ENCODE measurements around the gene RAB17.

RAB17 gene

DNA sequence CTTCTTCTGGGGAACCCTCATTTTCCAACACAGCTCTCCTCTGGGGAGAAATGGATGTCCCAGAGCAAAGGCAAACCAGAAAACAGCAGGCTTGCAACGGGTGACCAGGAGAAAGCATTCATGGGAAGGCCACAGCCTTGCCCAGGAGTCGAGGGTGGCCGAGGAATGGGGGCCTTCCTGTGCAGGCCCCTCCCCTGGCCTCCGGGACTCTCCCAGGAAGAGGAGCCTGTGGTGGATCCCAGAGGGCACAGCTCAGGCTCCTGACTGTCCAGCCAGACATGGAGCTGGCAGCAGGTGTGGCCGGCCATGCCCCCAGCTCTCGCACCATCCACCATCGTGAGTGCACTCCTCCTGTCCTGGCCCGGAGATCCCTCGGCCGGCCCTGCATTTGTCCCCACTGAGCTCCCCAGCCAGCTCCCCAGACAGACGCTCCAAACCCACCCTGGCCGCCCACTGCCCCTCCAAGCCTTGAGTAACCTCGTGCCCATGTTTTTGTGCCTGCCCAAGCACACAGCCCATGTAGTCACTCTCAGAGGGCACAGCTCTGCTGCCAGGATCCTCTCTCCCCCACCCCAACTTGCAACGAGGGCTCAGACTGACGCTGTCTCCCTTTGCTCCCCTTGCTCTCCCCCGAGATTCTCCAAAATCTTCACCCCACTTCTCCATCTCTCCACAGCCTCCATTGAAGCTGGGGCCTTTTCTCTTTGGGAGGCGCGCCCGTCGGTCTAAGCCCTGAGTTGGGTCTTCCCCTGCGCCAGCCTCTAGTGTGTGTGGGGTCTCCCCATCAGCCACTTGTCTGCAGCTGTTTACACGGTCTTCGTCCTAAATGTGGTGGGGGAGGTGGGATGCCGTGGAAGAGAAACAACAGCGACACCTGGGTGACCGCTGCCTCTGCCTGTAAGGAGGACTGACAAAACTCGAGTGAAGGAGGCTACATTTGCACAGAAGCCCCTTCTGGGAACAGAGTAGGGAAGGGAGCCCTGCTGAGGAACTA is 14.4 kb downstream of the RAB17 start:
- DNase-seq, result no peak

GRCh38 chr2:237574894-237575868 is 15.4 kb downstream of the RAB17 start:
- DNase-seq, result no peak

GRCh38 chr2:237574467-237574866 is 16.1 kb downstream of the RAB17 start:
- DNase-seq, result no peak

DNA sequence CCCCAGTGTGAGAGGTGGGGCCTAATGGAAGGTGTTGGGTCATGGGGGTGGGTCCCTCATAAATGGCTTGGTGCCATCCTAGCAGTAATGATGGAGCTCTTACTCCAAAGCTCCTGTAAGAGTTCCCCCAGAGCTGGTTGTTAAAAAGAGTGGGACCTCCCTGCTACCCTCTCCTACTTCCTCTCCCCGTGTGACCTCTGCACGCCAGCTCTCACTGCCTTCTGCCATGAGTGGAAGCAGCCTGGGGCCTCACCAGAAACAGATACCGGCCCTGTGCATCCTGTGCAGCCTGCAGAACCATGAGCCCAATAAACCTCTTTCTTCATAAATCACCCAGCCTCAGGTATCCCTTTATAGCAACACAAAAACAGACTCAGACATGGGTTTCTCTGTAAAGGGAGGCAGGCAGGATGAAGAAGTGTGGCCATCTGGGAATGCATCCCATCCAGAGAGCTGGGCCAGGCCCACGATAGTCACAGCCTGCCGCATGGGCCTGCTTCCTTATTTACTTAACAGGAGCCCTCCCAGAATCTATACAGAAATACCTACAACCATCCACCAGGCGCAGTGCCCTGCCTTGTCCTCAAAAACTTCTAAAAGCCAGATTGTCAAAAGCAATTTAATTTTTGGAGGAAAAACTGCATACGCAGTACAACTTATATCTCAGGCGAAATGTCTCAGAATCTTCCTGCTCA is 16.7 kb downstream of the RAB17 start:
- DNase-seq, result no peak

- no peak for DNase-seq
Measured at GRCh38 chr2:237572742-237573101, 17.8 kb downstream of the RAB17 start.

- peak; percentile 95 for DNase-seq
Measured at GRCh38 chr2:237572021-237572741, 18.4 kb downstream of the RAB17 start.

DNA sequence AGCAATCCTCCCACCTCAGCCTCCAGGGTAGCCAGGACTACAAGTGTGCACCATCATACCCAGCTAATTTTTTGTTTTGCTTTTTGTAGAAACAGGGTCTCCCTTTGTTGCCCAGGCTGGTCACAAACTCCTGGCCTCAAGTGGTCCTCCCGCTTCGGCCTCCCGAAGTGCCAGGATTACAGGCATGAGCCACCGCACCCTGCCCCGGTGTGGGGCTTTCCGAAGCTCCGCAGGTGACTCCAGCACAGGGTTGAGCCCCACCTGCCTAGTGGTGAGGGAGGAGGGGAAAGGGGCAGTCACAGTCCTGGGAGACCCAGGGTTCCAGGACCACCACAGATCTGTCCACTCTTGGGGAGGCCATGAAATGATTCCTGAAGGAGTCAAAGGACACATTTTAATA is 19.0 kb downstream of the RAB17 start:
- no peak for DNase-seq

- no peak for DNase-seq
Measured at GRCh38 chr2:237570776-237571335, 19.7 kb downstream of the RAB17 start.

GRCh38 chr2:237569896-237570295 is 20.6 kb downstream of the RAB17 start:
- no peak for DNase-seq

- DNase-seq, result no peak
Measured at GRCh38 chr2:237569041-237569440, 21.5 kb downstream of the RAB17 start.

- no peak for DNase-seq
Measured at GRCh38 chr2:237568121-237568660, 22.3 kb downstream of the RAB17 start.

- DNase-seq, result no peak
Measured at GRCh38 chr2:237567276-237568029, 23.1 kb downstream of the RAB17 start.

DNA sequence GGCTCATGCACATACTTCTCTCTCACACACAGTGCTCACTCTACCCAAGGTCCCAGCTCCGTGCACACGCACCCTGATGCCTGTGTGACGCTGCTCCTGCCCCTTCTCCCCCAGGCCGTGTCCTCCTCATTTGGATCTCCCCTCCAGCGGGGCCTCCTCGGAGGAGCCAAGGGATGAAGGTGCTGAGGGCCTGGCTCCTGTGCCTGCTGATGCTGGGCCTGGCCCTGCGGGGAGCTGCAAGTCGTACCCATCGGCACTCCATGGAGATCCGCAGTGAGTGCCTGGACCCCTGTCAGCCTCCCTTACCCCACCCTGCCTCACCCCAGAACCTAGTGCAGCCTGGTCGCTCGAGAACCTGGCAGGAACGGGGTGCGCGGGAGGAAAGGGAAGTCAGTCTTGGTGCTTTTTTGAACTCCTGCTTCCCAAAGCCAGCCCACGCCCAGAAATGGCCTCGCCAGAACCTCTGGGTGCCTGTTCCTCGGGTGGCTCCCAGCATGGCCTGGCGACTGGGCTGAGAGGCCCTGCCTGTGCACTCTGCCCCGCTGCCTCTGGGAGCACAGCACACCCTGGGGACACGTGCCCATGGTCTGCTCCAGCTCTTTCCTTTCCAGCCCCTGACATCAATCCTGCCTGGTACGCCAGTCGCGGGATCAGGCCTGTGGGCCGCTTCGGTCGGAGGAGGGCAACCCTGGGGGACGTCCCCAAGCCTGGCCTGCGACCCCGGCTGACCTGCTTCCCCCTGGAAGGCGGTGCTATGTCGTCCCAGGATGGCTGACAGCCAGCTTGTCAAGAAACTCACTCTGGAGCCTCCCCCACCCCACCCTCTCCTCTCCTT is 23.9 kb downstream of the RAB17 start, which contains the start of gene PRLH:
TSS of gene PRLH (plus strand) at position 174 of the 835 bp plus-strand sequence. CDS start at position 174, 0 bp downstream.
- DNase-seq, result no peak

DNA sequence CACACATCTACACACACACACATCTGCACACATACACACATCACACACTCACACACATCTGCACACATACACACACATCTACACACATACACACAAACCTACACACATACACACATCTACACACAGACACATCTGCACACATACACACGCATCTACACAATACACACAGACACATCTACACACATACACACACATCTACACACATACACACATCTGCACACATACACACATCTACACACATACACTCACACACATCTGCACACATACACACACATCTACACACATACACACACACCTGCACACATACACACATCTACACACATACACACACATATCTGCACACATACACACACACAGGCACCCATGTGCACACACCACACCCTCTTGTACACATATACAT is 24.6 kb downstream of the RAB17 start:
- no peak for DNase-seq

- DNase-seq, result no peak
Measured at GRCh38 chr2:237564526-237565131, 25.9 kb downstream of the RAB17 start.

- no peak for DNase-seq
Measured at GRCh38 chr2:237563816-237564215, 26.7 kb downstream of the RAB17 start.

DNA sequence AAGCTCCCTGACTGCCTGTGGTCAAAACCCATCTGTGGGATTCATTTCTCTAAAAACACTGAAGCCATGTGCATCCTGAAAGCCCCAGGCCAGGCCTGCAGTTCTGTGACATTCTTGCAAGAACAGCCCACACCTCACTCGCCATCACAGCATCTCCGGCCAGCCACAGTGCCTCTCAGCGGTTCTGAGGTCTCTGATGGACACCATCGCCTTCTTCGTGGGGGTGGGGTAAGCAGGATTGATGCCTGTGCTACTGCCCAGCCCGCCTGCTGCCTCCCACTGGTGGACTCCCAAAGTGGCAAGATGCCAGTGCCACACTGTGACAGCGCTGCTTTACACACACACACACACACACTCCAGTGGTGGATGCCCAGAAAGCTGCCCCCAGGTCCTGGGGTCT is 29.3 kb downstream of the RAB17 start:
- DNase-seq, result no peak

DNA sequence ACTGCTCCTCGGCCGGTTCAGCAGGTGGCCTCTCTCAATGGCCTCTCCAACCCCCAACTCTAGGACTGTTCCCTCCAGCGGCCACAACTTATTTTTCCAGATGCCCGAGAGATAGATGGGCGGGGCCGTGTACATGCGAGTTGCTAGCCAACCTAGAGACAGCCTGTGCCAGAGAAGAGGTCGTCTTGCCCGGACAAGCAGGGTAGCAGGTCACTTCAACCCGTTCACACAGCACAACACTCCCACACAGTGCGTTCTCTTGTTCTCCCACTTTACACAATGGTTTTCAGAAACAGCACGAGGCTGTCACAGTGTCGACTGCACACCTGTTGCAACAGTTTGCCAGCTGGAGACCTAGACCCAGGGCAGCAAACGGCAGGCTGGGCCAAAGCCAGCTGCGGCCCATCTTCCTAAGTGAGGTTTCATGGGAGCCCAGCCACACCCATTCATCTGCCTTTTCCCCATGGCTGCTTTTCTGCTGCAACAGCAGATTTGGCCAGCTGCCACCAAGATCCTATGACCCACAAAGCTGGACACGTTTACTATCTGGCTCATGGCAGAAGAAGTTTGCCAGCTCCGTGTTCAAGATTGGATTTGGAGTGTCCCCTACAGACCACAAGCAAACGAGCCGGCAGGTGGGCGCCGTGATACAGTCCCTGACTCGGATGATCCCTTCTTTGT is 31.4 kb downstream of the RAB17 start:
- DNase-seq, result no peak

DNA sequence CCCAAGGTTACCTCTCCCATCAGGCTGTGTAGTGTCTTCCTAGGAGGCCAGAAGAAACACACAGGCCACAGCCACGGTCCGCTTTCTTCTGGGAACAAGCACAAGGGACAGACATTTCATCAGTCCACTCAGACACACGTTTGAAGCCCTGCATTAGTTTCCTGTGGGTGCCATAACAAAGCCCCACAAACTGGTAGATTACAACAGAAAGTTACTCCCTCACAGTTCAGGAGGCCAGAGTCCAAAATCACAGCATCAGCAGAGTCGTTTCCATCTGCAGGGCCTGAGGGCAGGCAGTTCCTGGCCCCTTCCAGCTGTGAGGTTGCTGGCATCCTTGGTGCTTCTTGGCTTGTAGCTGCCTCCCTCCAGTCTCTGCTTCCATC is 32.9 kb downstream of the RAB17 start:
- no peak for DNase-seq
